Measurements from ENCODE around the gene ADAMTS14.

The ADAMTS14 gene

DNA sequence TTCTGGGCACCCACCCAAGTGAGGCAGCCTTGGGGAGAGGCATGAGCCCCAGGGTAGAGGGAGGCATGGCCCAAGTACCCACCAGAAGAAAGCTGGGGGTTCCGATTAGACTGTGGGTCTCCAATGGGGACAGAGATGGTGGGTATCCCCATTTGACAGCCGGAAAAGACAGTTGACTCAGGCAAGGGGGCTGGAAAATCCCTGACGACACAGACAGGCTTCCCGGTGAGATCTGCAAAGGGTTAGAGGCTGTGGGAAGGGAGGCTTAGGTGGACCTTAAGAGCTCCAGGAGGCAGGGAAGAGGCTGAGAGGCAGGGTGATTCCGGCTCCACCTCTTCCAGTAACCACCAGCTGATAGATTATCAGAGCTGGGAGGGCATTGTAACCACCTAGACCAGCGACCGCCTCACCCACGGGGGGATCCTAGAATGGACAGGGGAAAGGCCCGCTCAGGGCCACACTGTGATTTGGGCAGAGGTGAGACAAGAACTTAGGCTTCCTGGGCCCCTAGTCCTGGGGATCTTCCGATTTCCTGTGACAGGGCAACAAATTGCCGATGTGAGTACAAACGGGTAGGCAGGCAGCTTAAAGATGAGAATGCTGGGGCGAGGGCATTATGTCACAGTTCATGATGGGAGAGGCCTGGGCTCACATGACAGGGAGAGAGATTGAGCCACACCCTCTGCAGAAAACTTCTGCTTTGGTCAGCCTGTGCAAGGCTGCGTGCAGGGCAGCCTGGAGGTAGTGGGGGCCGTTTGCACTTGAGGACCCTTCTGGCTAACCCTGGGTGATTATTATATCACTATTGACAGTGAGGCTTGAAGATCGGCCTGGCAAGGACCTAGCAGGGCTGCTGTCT lies 107.4 kb downstream of the ADAMTS14 start:
- Histone ChIP-seq H2AFZ (ENCODE audit: low read length) (no peak overlapping the region), H3K27ac (ENCODE audit: low read length) (no peak overlapping the region), H3K79me2 (ENCODE audit: low read length) (no peaks in the 10 kb centered on the region), H3K9me3 (replicated peaks; ENCODE audit: insufficient read depth, low read length) (no peaks in the 10 kb centered on the region), H4K20me1 (ENCODE audit: insufficient read depth, low read length) (no peaks in the 10 kb centered on the region), H3K27me3 (replicated peaks; ENCODE audit: insufficient read depth, low read length) (no peaks in the 10 kb centered on the region), H3K4me3 (ENCODE audit: low read length) (no peak overlapping the region), H3K4me1 (ENCODE audit: low read length) (no peaks in the 10 kb centered on the region), H3K9ac (ENCODE audit: low read length) (no peak overlapping the region), H3K36me3 (replicated peaks; ENCODE audit: insufficient read depth, low read length) (no peaks in the 10 kb centered on the region), H3K9me2 (replicated peaks; ENCODE audit: insufficient read depth, low read length) (no peaks in the 10 kb centered on the region), H3K4me2 (ENCODE audit: low read depth, low read length) (no peak overlapping the region), H3F3A (ENCODE audit: insufficient read depth, low read length) (no peaks in the 10 kb centered on the region)
- DNase-seq: no peak
- no peak for TF ChIP-seq EZH2 (optimal IDR thresholded peaks at IDR 0.05; ENCODE audit: low read depth, low read length)
- TF ChIP-seq EZH2phosphoT487 (IDR thresholded peaks at IDR 0.05; ENCODE audit: low read length): no peak
- TF ChIP-seq, protein P1, sequence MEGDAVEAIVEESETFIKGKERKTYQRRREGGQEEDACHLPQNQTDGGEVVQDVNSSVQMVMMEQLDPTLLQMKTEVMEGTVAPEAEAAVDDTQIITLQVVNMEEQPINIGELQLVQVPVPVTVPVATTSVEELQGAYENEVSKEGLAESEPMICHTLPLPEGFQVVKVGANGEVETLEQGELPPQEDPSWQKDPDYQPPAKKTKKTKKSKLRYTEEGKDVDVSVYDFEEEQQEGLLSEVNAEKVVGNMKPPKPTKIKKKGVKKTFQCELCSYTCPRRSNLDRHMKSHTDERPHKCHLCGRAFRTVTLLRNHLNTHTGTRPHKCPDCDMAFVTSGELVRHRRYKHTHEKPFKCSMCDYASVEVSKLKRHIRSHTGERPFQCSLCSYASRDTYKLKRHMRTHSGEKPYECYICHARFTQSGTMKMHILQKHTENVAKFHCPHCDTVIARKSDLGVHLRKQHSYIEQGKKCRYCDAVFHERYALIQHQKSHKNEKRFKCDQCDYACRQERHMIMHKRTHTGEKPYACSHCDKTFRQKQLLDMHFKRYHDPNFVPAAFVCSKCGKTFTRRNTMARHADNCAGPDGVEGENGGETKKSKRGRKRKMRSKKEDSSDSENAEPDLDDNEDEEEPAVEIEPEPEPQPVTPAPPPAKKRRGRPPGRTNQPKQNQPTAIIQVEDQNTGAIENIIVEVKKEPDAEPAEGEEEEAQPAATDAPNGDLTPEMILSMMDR (IDR thresholded peaks at IDR 0.05; ENCODE audit: low read length): no peak

DNA sequence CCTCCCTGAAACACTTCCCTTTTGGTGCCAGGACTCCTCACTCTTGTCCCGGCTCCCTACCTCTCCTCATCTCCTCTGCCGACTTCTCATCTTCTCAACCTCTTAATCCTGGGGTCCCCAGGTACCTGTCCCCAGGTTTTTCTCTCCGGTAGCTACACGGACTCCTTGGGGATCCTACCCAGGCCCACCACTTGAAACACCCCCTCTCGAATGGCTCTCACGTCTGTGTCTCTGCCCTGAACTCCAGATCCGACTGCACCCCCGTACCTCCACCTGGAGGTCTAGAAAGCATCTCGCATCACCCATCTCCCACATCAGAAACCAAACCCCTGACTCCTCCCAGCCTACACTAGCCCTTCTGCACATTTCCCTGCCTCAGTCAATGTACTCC lies 108.1 kb downstream of the ADAMTS14 start:
- Histone ChIP-seq H3K4me1 (ENCODE audit: low read length) (no peaks in the 10 kb centered on the region), H3K79me2 (ENCODE audit: low read length) (no peaks in the 10 kb centered on the region), H3K27ac (ENCODE audit: low read length) (no peak overlapping the region), H2AFZ (ENCODE audit: low read length) (no peak overlapping the region), H3K9me3 (replicated peaks; ENCODE audit: insufficient read depth, low read length) (no peaks in the 10 kb centered on the region), H4K20me1 (ENCODE audit: insufficient read depth, low read length) (no peaks in the 10 kb centered on the region), H3K9ac (ENCODE audit: low read length) (no peak overlapping the region), H3K36me3 (replicated peaks; ENCODE audit: insufficient read depth, low read length) (no peaks in the 10 kb centered on the region), H3K4me2 (ENCODE audit: low read depth, low read length) (no peak overlapping the region), H3K27me3 (replicated peaks; ENCODE audit: insufficient read depth, low read length) (no peaks in the 10 kb centered on the region), H3F3A (ENCODE audit: insufficient read depth, low read length) (no peaks in the 10 kb centered on the region), H3K9me2 (replicated peaks; ENCODE audit: insufficient read depth, low read length) (no peaks in the 10 kb centered on the region), H3K4me3 (ENCODE audit: low read length) (no peak overlapping the region)
- TF ChIP-seq, protein P1 (IDR thresholded peaks at IDR 0.05; ENCODE audit: low read length): no peak
- no peak for TF ChIP-seq EZH2 (optimal IDR thresholded peaks at IDR 0.05; ENCODE audit: low read depth, low read length)
- TF ChIP-seq EZH2phosphoT487 (IDR thresholded peaks at IDR 0.05; ENCODE audit: low read length): no peak
- no peak for DNase-seq

DNA sequence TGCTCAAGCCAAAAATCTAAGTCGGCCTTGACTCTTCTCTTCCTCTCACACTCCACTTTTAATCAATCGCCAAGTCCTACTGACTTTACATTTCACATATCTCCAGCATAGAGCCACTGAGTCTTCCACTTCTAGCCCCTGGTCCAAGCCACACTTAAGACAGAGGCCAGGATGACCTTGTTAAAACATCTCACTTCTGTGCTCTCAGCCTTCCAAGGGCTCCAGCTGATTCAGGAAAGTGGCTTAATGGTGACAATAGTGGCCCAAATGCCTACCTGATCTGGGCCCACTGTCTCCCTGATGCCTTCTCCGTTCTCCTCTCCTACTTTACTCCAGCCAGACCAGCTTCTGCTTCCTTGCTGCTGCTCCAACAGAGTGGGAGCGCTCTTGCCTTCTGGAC lies 108.5 kb downstream of the ADAMTS14 start:
- H3K36me3 ChIP-seq (replicated peaks; ENCODE audit: insufficient read depth, low read length): no peaks in the 10 kb centered on the region
- TF ChIP-seq EZH2phosphoT487 (IDR thresholded peaks at IDR 0.05; ENCODE audit: low read length): no peak
- TF ChIP-seq, protein P1 (IDR thresholded peaks at IDR 0.05; ENCODE audit: low read length): no peak
- no peak for TF ChIP-seq EZH2 (optimal IDR thresholded peaks at IDR 0.05; ENCODE audit: low read depth, low read length)
- H3K9me2 ChIP-seq (replicated peaks; ENCODE audit: insufficient read depth, low read length): no peaks in the 10 kb centered on the region
- no peak overlapping the region for H3K27ac ChIP-seq (ENCODE audit: low read length)
- no peak overlapping the region for H3K9ac ChIP-seq (ENCODE audit: low read length)
- no peak for DNase-seq
- no peaks in the 10 kb centered on the region for H3K79me2 ChIP-seq (ENCODE audit: low read length)
- no peak overlapping the region for H2AFZ ChIP-seq (ENCODE audit: low read length)
- H3K4me3 ChIP-seq (ENCODE audit: low read length): no peak overlapping the region
- H3K27me3 ChIP-seq (replicated peaks; ENCODE audit: insufficient read depth, low read length): no peaks in the 10 kb centered on the region
- H3K9me3 ChIP-seq (replicated peaks; ENCODE audit: insufficient read depth, low read length): no peaks in the 10 kb centered on the region
- H3F3A ChIP-seq (ENCODE audit: insufficient read depth, low read length): no peaks in the 10 kb centered on the region
- no peak overlapping the region for H3K4me2 ChIP-seq (ENCODE audit: low read depth, low read length)
- no peaks in the 10 kb centered on the region for H3K4me1 ChIP-seq (ENCODE audit: low read length)
- no peaks in the 10 kb centered on the region for H4K20me1 ChIP-seq (ENCODE audit: insufficient read depth, low read length)
